ENCODE results near the gene LZTR1.

GRCh38 chr22:20986365-20986764, 4.3 kb downstream of the LZTR1 start:
- TF ChIP-seq CTCF (IDR thresholded peaks at IDR 0.05) (no peak), EZH2phosphoT487 (IDR thresholded peaks at IDR 0.05) (no peak), EZH2 (IDR thresholded peaks at IDR 0.05) (no peak)
